HG03457 (cell line): ENCODE results near the gene IFI44L.

Experiments
- ATAC-seq: cut with Tn5 transposase; IDR thresholded peaks from one replicate; pipeline ENCODE4 v1.9.1; 2021; ENCODE audit warnings: moderate number of reproducible peaks; ENCODE audit not compliant: unreplicated experiment

Gene IFI44L

DNA sequence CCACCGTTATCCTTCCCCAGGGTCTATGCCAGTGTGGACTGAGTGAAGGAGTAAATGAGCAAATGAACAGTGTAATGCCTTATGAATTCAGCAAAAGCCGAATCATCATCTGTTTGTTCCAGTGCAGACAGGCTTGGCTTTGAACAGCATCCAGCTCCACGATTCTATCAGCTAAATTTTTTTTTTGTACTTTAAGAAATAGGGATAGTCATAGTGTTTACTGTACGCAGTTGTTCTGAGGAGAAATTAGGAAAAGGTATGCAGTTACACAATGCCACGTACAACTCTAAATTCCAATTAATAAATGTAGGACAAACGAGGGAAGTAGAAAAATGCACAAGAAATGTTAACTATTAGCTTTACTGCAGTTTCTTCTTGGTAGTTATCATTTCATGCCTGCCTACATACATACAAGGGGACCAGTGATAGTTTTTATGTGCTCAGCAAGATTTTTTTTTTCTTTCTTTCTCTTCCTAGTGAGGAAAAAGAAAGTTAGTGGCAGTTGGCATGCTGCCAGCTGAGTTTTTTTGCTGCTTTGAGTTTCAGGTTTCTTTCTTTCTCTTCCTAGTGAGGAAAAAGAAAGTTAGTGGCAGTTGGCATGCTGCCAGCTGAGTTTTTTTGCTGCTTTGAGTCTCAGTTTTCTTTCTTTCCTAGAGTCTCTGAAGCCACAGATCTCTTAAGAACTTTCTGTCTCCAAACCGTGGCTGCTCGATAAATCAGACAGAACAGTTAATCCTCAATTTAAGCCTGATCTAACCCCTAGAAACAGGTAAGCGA is at the start of gene IFI44L:
TSS of gene IFI44L (plus strand) at position 646 of the 777 bp plus-strand sequence. CDS start 7,468 bp downstream, outside the sequence.
- peak; percentile 27 for ATAC-seq

DNA sequence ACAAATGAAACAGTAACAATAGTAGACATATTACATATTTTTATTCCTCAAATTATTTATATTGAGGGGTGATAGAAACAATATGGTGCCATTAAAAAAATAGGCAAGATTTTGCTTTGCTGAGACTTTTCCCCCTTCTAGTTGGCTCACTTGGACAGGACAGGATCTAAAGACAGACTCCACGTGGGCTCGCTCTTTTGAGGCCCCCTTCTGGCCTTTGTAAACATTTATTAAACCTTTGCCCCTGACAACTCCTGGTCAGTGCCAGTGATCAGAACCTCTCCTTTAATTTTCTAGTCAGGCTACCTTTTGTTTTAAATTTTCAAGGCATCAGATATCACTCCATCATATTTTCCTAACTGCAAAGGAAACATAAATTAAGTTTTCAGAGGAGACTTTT is 49.7 kb upstream of the IFI44L start:
- no peak for ATAC-seq

GRCh38 chr1:78577257-78578100 is 42.8 kb upstream of the IFI44L start:
- ATAC-seq, result no peak

GRCh38 chr1:78586572-78586971 is 33.7 kb upstream of the IFI44L start:
- no peak for ATAC-seq

DNA sequence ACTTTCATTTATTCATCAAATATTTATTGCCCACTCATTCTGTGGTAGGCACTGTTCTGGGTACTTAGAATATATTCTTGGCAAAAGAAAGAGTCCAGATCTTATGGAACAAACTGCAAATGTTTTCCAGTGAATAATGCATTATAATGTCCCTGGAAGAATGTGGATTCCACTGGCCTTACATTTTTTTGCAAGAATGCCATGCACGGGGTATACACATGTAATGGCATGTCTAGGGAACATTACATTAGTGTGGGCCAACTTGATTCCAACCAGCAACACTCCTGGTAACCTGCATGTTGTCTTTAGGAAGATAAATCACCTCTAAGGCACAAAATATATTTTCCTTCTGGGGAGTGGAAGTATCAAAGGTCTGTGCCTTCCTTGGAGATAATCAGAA is 33.0 kb upstream of the IFI44L start:
- no peak for ATAC-seq

- ATAC-seq, result no peak
Observed at GRCh38 chr1:78591971-78592370, 28.3 kb upstream of the IFI44L start.

DNA sequence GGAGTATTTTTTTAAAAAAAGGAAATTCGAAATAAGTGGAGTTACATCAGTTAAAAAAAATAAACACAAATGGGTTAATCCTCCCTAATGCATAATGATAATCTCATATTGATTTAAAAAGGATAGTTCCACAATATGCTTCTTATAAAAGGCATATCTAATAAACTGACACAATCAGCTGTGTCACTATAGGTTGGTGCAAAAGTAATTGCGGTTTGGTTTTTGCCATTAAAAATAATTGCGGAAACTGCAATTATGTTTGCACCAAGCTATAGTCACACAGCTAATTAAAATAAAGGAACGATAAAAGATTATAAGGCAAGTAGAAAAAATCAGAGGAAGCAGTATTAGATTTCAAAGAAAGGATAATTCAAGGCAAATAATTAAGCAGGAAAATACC is 21.0 kb upstream of the IFI44L start:
- ATAC-seq, result no peak

DNA sequence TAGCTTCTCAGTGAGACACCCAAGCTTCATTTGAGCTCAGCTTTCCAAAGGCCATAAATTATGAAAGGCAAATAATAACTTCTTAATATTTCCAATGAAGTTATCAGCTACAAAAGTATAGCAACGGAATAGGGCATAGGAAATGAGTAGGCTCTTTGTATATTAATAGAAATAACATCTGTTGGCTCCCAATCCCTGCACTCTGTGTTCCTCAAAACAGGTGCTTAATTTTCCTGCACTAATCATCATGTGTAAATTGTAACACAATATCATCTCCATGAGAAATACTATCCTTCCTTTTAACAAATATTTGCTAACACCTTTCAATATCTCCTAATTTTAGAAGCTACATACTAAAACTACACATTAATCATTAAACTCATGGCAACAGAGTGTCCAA is 19.2 kb upstream of the IFI44L start:
- ATAC-seq, result no peak

GRCh38 chr1:78603206-78603605 is 17.0 kb upstream of the IFI44L start:
- ATAC-seq, result no peak

GRCh38 chr1:78604643-78605042 is 15.6 kb upstream of the IFI44L start:
- no peak for ATAC-seq

DNA sequence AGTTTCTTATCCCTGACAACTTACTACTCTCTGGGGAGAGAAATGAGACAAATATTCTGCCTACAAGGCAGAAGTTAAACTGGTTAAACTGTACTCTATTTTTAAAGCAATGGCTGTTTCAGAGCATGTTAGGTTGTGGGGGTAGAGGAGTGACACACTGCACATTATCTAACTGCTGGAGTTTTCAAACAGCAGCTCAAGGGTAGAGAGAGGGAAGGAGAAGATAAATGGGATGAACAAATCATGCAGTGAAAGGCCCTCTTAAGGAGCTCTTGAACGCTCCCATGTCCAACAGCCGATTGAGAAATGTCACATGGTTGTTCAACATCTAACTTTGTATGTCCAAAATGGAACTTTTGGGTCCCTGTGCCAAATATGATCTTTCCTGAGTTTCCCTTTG is 14.0 kb upstream of the IFI44L start:
- no peak for ATAC-seq

- ATAC-seq, result no peak
Observed at GRCh38 chr1:78607334-78607927, 12.8 kb upstream of the IFI44L start.

GRCh38 chr1:78607944-78608343 is 12.3 kb upstream of the IFI44L start:
- ATAC-seq, result no peak

DNA sequence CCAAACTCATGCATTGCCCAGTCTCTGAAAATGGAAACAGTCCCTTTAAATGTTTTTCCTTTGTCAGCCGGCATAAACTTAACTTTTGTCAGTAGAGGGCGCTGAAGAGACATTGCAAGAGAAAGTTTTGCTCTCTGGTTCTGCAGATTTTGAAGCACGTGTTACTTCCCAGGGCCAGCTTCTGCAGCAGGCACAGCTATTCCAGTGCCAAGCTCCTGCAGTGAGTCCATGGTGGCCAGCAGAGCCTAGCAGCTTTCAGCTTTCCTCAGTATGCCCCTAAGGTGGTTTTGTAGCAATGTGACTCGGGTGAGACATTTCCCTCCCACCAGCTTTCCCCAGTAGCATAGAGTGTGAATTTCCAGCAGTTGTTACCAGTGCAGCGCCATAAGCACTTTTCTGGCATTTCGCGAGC is 2.6 kb upstream of the IFI44L start:
- ATAC-seq, result peak; percentile 45

- no peak for ATAC-seq
Observed at GRCh38 chr1:78619032-78619431, 1.2 kb upstream of the IFI44L start.

- no peak for ATAC-seq
Observed at GRCh38 chr1:78619446-78619802, 824 bp upstream of the IFI44L start.

GRCh38 chr1:78620666-78621065 is 418 bp downstream of the IFI44L start:
- no peak for ATAC-seq

GRCh38 chr1:78622548-78622947 is 2.3 kb downstream of the IFI44L start:
- no peak for ATAC-seq

- no peak for ATAC-seq
Observed at GRCh38 chr1:78624035-78624434, 3.8 kb downstream of the IFI44L start.

DNA sequence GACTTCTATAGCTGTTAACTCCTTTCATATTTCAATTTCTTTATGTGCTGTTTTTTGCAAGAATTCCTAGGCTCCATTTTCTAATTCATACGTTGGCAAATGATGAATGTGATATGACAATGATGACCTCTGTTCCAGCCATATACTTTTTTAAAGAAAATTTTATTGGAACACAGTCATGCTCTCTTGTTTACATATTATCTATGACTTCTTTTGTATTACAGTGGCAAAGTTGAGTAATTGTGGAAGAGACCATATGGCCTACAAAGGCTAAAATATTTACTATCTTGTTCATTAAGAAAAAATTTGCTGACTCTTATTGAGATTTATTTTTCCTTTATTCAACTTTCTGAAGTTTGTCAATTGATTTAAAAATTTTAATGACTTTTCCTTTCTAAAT is 7.1 kb downstream of the IFI44L start:
- ATAC-seq, result no peak

DNA sequence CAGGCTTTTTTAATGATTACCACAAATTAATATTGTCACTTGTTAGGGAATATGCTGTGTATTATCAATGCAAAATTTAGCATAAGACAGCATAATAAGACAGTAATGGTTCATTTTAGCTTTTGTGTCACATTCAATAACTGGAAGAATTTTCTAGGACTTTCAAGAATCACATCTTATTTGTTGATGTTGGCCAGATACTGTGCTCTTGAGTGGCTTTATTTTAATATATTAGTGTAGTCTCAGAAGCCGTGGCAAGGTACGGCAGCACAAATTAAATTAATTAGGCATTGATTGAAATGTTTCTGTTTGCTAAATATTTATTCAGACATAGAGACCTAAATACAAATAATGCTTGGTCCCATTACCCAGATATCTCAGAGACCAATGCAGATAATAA is 10.4 kb downstream of the IFI44L start:
- no peak for ATAC-seq

DNA sequence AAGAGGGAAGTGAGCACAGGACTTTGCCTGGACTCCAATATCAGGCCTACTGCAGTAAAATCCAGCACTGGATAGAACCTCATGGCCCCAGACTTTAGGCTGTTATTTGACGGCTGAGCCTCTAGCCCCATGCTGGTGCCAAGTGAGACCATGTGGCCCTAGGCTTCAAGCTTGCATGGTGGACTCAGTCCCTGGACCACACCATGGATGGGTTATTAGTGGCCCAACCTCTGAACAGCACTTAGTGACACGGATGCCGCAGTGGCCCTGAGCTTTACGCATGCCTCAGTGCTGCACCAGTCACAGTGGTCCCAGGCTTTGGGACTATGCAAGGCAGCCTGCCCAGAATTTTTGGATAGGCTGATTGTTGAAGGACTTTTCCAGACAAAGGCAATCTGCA is 13.0 kb downstream of the IFI44L start:
- ATAC-seq, result no peak
